Raji (cell line): ENCODE measurements around the gene RASSF3.

ENCODE experiments used
- POLR2A ChIP-seq: IDR thresholded peaks from 2 replicates; pipeline ENCODE4 v1.6.1; 2011; ENCODE audit warnings: low read depth, low read length, control low read depth; ENCODE audit not compliant: insufficient read depth

The RASSF3 gene

DNA sequence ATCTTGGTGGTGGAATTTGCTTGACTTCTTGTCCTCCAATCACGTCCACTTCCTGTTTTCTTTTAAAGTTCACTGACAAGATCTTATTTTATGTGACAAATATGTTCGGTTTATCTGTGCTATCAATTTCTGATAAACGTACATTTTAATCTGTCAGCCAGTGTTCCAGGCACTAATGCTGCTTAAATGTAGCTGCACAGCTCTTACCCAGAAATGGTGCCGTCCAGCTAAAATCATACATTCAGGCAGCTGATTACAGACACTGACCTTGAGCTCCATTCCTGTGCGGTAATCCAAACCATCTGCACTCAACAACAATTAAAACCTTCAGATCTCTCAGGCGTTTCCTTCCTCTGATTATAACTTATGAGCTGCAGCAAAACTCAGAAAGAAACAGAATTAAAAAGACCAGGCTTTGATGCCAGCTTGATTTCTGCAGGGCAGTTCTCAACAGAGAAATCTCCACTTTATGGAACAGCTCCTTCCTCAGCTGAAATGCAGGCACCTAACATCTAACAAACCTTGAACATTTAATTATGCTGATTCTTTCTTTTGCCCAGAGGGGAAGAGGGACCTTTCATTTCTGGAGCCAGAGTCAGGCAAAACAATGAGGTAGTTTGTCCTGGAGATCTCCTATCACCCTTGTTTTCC lies 26.4 kb upstream of the RASSF3 start:
- no peak for TF ChIP-seq POLR2A

DNA sequence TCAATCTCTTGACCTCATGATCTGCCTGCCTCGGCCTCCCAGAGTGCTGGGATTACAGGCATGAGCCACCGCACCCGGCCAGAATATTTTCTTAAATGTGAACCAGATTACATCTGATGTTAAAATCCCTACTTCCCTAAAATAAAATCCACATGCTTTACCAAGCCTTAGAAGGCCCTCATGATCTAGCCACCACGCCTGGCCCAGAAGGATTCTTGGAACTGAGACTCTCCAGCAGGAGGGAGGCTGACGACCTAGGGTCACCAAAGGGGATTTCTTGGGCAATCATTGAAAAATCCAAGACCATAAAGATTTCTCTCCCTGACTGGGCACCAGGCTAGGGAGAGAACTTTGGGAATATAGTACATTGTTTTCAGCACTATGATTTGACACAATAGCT lies 25.2 kb upstream of the RASSF3 start:
- no peak for TF ChIP-seq POLR2A

GRCh38 chr12:64587447-64587846 lies 22.8 kb upstream of the RASSF3 start:
- no peak for TF ChIP-seq POLR2A

GRCh38 chr12:64590183-64590582 lies 20.1 kb upstream of the RASSF3 start:
- TF ChIP-seq POLR2A, result no peak

GRCh38 chr12:64595863-64596793 lies 14.2 kb upstream of the RASSF3 start:
- TF ChIP-seq POLR2A, result no peak

DNA sequence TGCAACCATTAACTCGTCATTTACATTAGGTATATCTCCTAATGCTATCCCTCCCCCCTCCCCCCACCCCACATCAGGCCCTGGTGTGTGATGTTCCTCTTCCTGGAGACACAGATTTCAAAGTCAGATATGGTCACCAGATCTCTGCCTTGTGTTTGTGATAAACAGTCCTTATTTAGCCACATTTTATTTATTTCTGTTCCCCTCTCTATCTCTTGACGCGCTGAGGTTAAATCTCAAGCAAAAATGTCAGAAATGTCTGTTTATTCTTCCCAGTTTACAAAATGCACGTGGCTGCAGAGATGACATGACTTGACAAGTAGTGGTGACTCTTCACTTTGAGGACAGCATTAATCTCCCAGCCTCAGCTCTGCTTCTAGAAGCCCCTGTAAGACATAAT lies 11.5 kb upstream of the RASSF3 start:
- no peak for TF ChIP-seq POLR2A

DNA sequence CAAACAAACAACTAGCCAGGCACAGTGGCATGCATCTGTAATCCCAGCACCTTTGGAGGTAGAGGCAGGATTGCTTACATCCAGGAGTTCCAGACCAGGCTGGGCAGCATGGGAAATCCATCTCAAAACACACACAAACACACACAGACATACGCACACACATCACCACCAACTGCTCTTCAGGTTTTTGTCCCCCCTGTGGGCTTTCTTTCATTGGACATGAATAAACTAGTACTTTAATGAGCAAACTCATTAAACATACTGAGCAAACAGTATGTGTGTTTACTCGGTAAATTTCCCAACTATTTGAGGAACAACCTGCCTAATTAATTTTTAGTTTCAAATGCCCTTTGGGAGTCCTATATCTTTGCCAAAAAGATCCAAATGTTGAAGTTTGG lies 10.1 kb upstream of the RASSF3 start:
- TF ChIP-seq POLR2A, result no peak

DNA sequence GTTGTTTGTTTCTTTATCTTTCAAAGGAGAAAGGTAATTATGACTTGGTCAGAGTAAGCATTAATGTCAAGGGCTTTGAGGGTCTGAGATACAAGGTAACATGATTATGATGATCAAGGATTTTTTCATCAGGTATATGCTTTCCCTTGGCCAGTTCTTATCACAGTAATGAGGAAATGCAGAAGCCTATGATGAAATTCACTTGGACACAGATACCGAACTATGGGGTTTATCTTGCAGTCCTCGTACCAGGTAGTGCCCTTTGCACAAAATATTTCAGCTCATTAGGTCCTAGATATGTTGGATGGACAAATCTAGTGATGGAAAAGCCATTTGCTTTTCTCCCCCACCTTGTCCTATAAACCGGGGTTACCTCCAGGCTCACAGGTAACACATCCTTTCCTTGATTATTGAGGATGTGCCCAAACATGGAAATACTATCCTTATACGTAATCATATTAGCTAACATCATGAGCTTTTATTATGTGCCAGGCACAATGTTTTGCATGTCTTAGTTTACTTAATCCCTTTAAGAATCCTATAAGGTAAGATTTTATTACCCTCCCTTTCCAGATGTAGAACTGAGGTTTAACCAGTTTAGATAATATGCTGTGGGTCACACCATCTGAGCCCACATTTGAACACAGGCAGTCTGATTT lies 7.0 kb upstream of the RASSF3 start:
- no peak for TF ChIP-seq POLR2A

GRCh38 chr12:64608901-64609535 lies 1.3 kb upstream of the RASSF3 start:
- peak; percentile 81 for TF ChIP-seq POLR2A

- no peak for TF ChIP-seq POLR2A
These were observed 688 bp upstream of the RASSF3 start for GRCh38 chr12:64609536-64610078.

- TF ChIP-seq POLR2A, result peak; percentile 42
These were observed 505 bp downstream of the RASSF3 start for GRCh38 chr12:64610660-64611340.

GRCh38 chr12:64611341-64612284 lies 1.3 kb downstream of the RASSF3 start:
- TF ChIP-seq POLR2A, result peak; percentile 48; the same call in 1 of the 2 replicates

GRCh38 chr12:64612843-64613242 lies 2.5 kb downstream of the RASSF3 start:
- no peak for TF ChIP-seq POLR2A
